ENCODE measurements around the gene SLC25A27. TPM values are rescaled to one million over a fixed set of nuclear protein-coding genes. Genes with fewer than 3 reads are reported as not detected.

Gene SLC25A27
- total RNA-seq, 1 donor from 2014 or later, result 4.7 TPM

DNA sequence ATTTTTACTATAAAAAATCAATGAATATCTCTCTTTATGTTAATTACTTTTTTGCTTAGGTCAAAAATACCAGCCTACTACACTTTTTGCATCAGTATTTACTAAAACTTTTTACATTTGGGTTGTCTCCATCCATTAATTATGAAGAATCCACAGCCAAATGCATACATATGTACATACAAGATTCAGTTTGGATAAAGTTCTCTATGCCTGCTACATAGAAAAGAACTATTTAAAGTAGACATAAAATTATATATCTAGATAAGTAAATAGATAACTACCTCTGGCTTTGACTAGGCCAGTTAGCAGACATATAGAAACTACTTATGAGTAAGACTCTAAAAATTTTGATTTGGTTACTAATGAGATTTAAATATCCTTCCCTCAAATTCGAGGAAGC, 47.2 kb downstream of the SLC25A27 start:
- TF ChIP-seq, protein P1, sequence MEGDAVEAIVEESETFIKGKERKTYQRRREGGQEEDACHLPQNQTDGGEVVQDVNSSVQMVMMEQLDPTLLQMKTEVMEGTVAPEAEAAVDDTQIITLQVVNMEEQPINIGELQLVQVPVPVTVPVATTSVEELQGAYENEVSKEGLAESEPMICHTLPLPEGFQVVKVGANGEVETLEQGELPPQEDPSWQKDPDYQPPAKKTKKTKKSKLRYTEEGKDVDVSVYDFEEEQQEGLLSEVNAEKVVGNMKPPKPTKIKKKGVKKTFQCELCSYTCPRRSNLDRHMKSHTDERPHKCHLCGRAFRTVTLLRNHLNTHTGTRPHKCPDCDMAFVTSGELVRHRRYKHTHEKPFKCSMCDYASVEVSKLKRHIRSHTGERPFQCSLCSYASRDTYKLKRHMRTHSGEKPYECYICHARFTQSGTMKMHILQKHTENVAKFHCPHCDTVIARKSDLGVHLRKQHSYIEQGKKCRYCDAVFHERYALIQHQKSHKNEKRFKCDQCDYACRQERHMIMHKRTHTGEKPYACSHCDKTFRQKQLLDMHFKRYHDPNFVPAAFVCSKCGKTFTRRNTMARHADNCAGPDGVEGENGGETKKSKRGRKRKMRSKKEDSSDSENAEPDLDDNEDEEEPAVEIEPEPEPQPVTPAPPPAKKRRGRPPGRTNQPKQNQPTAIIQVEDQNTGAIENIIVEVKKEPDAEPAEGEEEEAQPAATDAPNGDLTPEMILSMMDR (IDR thresholded peaks at IDR 0.05; ENCODE audit: unreplicated experiment), result no peak
- Mint-ChIP-seq H3K27ac (ENCODE audit: unreplicated experiment) (no peak overlapping the region), H3K27me3 (ENCODE audit: unreplicated experiment) (no peaks in the 10 kb centered on the region), H3K9me3 (ENCODE audit: unreplicated experiment) (no peaks in the 10 kb centered on the region), H3K36me3 (ENCODE audit: low read depth, unreplicated experiment) (no peaks in the 10 kb centered on the region), H3K4me1 (ENCODE audit: unreplicated experiment) (no peaks in the 10 kb centered on the region), H3K4me3 (ENCODE audit: unreplicated experiment) (no peak overlapping the region)
- no peak for DNase-seq (ENCODE audit: low spot score)

GRCh38 chr6:46704562-46704961, 51.8 kb downstream of the SLC25A27 start:
- TF ChIP-seq, protein P1 (IDR thresholded peaks at IDR 0.05; ENCODE audit: unreplicated experiment), result no peak
- no peak overlapping the region for H3K4me3 Mint-ChIP-seq (ENCODE audit: unreplicated experiment)

GRCh38 chr6:46706464-46706863, 53.7 kb downstream of the SLC25A27 start:
- Mint-ChIP-seq H3K36me3 (ENCODE audit: low read depth, unreplicated experiment) (no peaks in the 10 kb centered on the region), H3K9me3 (ENCODE audit: unreplicated experiment) (no peaks in the 10 kb centered on the region), H3K4me3 (ENCODE audit: unreplicated experiment) (no peak overlapping the region), H3K27ac (ENCODE audit: unreplicated experiment) (no peak overlapping the region), H3K27me3 (ENCODE audit: unreplicated experiment) (peaks cover 3% of the 10 kb centered on the region), H3K4me1 (ENCODE audit: unreplicated experiment) (no peaks in the 10 kb centered on the region)
- DNase-seq (ENCODE audit: low spot score), result no peak
- TF ChIP-seq, protein P1 (IDR thresholded peaks at IDR 0.05; ENCODE audit: unreplicated experiment), result no peak

More at GRCh38 chr6:46704562-46704961, 51.8 kb downstream of the SLC25A27 start:
- DNase-seq (ENCODE audit: low spot score), result no peak
- H3K27me3 Mint-ChIP-seq (ENCODE audit: unreplicated experiment), result peaks cover 3% of the 10 kb centered on the region
- no peaks in the 10 kb centered on the region for H3K36me3 Mint-ChIP-seq (ENCODE audit: low read depth, unreplicated experiment)
- no peaks in the 10 kb centered on the region for H3K9me3 Mint-ChIP-seq (ENCODE audit: unreplicated experiment)
- H3K4me1 Mint-ChIP-seq (ENCODE audit: unreplicated experiment), result no peaks in the 10 kb centered on the region
- H3K27ac Mint-ChIP-seq (ENCODE audit: unreplicated experiment), result no peak overlapping the region

- Mint-ChIP-seq H3K36me3 (ENCODE audit: low read depth, unreplicated experiment) (no peaks in the 10 kb centered on the region), H3K27ac (ENCODE audit: unreplicated experiment) (no peak overlapping the region), H3K4me3 (ENCODE audit: unreplicated experiment) (no peak overlapping the region), H3K9me3 (ENCODE audit: unreplicated experiment) (no peaks in the 10 kb centered on the region), H3K27me3 (ENCODE audit: unreplicated experiment) (no peaks in the 10 kb centered on the region), H3K4me1 (ENCODE audit: unreplicated experiment) (no peaks in the 10 kb centered on the region)
- TF ChIP-seq, protein P1 (IDR thresholded peaks at IDR 0.05; ENCODE audit: unreplicated experiment), result no peak
- DNase-seq (ENCODE audit: low spot score), result no peak
These were observed 58.7 kb downstream of the SLC25A27 start for GRCh38 chr6:46711491-46711890.

DNA sequence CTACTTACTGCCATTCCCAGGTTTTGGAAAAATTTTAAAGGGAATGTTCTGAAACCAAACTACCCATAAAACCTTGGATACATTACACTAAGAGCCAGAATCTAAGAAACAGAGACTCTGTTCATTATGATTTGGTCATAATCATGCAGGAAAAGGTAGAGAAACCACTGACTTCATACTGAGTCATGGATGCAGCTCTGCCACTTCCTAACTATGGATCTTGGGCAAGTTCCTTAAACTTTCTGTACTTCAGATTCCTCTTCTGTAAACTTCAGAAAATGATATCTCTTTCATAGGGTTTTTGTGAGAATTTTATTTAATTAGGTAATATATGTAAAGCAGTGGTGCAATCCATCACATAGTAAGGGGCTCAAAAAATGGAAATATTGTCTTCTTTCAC, 62.4 kb downstream of the SLC25A27 start:
- Mint-ChIP-seq H3K4me1 (ENCODE audit: unreplicated experiment) (no peaks in the 10 kb centered on the region), H3K9me3 (ENCODE audit: unreplicated experiment) (no peaks in the 10 kb centered on the region), H3K4me3 (ENCODE audit: unreplicated experiment) (no peak overlapping the region), H3K27ac (ENCODE audit: unreplicated experiment) (no peak overlapping the region), H3K36me3 (ENCODE audit: low read depth, unreplicated experiment) (no peaks in the 10 kb centered on the region), H3K27me3 (ENCODE audit: unreplicated experiment) (peaks cover 3% of the 10 kb centered on the region)
- TF ChIP-seq, protein P1 (IDR thresholded peaks at IDR 0.05; ENCODE audit: unreplicated experiment), result no peak
- no peak for DNase-seq (ENCODE audit: low spot score)
